Suppressor macrophage (primary cell): ENCODE measurements around the gene MAN1C1.

Experiments
- DNase-seq, 4 experiments: peaks; one replicate each; pipeline ENCODE4 v3.0.0-alpha.2; 2020 to 2022

MAN1C1 gene

DNA sequence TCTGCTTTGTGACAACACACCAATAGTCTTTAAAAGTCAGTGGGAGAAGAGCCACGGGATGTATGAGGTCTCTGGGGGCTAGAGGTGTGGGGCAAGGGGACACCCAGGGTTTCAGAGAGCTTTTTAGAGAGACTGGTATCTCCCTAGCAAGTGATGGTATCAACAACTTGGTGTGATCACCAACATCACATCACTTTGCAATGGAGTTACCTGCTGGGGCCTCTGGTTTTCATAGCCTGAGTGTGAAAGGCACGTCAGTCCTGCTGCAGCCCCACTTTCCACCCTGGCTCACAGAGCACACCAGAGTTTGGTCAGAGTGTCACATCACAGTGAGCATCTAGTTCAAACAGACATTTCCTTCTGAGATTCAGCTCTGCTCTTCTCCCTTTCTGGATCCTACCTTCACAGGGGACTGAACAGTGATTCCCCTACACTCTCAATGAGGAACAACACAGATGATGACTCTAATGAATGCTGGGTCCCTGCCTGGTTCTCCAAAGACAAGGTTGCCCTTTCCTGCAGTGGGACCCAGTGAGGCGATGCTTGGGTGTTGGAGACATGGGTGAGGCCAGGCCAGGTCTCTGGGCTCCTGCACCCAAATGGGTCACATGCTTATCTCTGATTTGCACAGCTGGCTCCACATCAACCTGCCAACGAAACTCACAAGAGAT lies 2.0 kb upstream of the MAN1C1 start:
- no peak for DNase-seq

DNA sequence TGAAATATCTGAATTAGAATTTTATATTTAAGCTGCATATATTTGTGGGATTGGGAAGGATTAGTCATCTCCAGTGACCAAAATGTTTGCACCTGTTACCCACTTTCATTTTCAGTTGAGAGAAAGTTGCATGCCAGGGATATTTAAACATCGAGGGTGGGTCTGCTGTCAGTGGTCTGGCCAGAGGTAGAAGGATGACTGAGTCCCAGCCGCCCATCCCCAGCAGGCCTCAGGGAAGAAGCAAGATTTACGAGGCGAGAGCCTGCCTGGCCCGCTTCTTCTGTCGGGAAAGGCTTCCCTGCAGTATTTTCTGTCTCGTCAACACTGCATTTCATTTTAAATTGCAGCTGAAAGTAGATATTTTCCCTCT lies 1.4 kb upstream of the MAN1C1 start:
- no peak for DNase-seq

DNA sequence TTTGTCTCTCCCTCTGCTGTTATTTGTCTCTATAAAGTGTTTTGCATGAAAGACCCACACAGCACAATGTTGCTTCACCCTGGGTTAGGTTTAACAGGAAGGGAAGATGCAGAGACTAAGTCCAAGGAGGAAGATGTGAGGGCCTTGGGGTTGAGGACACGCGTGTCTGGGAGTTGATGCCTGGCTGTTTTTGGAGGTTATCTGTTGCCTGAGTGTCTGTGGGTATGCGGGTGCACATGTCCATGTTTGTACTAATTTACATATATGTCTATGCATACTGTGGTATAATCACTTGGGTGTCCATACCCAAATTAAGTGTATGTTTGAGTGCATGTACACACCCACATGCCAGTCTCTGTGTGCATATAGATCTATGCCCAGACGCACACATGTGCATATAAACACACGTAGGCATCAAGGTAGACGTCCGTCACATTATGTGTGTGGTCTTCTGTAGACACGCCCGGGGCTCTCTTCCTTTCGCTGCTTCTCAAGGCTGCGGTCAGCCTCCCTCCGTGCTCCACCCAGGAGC lies 962 bp upstream of the MAN1C1 start:
- no peak for DNase-seq

DNA sequence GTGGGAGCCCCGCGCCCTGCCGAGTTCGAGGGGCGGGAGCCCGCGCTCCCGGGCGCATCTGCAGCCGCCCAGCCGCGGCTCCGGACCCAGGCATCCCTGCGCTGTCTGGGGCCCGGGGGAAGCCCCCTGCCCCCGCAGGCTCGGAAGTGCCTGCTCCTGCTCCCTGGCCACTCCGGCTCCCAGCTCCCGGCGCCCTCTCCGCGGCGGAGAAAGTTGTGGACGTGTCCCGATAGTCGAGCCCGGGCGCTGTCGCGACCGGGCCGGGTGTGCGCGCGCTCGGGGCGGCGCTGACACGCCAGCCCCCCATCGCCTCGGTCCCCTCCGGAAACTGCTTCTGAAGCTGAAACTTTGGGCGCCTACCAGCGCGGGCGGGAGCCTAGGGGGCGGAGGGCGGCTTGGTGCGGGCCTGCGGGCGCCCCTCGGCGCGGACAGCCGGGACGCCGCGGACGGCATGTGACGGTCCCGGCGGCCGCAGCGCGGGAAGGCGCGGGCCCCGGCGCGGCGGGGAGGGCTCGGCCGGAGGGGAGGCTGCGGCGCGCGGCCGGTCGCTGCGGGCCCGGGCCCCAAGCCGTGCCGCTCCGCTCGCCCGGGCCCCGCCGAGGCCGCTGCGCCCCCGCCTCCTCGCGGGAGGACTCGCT lies 515 bp downstream of the MAN1C1 start:
- DNase-seq: peak in 1 of 4 experiments; percentile 48

DNA sequence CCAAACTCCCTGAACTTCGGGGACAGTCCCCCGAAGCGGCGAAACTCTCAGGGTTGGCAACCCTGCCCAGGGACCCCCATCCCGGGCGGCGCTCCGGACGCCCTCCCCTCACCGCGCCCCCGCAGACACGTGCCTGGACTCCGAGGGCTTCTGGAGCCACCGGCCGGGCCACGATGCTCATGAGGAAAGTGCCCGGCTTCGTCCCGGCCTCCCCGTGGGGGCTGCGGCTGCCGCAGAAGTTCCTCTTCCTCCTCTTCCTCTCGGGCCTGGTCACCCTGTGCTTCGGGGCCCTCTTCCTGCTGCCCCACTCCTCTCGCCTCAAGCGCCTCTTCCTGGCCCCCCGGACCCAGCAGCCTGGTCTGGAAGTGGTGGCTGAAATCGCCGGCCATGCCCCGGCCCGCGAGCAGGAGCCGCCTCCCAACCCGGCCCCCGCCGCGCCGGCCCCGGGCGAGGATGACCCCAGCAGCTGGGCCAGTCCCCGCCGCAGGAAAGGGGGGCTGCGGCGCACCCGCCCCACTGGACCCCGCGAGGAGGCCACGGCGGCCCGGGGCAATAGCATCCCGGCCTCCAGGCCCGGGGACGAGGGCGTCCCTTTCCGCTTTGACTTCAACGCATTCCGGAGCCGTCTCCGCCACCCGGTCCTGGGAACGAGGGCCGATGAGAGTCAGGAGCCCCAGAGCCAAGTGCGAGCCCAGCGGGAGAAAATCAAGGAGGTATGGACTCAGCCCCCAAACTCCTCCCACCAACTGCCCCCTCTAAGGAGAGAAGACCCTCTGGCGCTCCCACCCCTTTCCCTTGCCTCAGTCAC lies 1.2 kb downstream of the MAN1C1 start:
- peak in 3 of 4 experiments; percentile 47 to 74 (median 65) for DNase-seq

DNA sequence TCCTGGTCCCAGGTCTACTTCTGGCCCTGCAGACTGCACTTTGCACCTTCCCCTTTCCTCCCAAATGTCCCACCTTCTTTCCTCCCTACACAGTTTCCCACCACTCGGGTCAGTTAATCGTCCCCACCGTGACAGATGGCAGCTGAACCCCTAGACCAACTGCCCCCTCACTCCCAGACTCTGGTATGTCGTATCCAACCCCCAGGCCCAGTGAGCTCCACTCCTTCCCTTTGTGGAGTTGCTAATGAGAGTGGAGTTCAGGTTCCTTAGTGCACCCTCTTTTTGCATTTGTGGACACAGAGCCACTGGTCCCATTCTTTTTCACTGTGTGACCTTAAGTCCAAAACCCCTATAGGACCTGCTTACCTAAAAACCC lies 1.8 kb downstream of the MAN1C1 start:
- no peak for DNase-seq

DNA sequence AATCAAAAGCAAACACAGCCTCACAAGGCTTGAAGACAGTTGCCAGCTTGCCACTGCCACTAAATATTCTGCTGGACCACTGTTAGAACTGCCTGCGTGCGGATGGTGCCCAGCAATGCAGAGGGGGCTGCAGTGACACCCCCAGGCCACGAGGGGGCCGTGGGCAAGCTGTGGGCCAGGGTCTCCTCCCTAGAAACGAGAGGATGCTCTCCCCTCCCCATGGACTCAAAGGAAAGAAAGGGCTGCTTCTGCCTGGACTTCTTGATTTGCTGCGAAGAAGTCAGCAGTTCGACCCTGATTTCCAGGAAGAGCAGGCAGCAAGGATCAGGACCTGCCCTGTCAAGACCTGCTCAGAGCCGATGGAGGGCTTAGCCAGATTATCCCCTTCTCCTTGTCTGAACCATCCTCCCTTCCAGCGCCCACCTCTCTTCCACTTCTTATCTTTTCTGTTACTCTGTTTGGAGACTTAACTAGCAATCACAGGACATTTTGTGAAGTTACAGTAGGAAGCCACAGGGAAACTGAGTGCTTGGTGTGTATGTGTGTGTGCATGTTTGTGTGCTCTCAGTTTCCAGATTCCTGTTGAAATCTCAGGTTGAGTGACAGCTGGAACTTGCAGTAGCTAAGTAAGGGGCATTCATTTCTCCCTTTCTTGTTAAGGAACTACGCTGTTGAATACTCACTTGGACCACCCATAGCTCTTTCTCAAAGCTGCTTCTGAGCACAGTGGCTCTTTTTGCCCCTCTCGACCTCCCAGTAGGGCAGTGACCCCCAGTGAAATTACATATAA lies 2.7 kb downstream of the MAN1C1 start:
- peak in 2 of 4 experiments; percentile 24 to 50 for DNase-seq

DNA sequence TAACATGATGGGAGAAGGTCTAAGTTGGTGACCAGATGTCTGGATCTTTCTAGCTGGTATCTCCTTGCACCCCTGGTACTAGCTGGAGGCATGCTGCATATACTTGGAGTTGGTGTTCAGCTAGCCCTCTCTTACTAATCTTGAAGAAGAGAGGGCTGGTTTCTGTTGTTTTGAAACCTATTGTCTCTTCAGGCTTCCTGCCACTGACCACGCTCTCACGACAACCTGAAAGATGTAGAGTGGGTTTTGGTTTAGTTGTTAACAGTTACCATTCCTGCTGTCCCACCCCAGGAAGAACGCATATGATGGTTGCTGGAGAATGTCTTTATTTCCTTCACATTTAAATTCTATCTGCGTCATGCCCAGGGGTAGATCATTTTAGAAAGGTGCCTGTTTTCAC lies 3.6 kb downstream of the MAN1C1 start:
- no peak for DNase-seq

DNA sequence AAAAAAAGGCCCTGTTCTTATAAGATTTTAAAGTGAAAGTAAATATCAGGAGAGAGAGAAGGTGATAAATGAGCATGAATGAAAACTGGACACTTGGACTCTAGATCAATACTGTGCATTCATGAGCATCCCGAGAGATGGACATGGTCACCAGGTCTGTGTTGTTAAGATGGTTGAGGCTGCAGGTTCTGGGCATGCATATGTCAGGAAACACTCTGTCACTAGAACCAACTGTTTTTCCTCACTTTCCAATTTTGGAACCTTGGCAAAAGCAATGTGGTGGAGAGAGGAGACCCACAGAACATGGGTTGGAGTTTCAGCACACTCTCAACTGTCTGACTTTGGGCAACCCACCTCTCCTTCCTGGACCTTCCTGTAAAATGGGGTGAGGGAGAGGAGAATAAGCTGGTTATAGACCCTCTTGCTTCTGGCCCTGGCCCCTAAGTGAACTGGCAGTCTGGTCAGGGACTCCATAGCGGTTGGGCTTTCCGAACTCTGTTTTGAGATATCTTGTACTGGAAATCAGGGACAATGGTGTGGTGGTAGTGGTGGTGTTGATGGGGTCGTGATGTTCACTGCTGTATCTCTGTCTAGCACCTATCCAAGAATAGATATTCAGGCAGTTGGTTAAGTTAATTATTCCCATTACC lies 4.2 kb downstream of the MAN1C1 start:
- no peak for DNase-seq

DNA sequence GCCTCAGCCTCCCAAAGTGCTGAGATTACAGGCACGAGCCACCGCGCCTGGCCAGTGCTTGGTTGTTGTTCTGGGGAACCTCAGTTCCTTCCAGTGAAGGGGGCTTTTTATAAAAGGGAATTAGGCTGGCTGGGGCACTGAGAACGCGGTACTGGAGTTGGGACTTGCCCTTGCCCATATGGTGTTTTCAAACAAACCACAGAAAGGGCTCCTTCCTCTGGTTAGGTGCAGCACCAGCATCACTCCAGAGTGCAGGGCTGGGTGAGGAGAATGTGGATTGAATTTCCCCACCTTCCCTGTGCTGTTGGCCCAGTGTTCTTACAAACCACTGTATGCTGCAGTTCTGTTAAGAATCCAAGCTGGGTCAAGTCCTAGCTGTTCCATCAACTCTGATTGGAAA lies 5.3 kb downstream of the MAN1C1 start:
- DNase-seq: no peak

DNA sequence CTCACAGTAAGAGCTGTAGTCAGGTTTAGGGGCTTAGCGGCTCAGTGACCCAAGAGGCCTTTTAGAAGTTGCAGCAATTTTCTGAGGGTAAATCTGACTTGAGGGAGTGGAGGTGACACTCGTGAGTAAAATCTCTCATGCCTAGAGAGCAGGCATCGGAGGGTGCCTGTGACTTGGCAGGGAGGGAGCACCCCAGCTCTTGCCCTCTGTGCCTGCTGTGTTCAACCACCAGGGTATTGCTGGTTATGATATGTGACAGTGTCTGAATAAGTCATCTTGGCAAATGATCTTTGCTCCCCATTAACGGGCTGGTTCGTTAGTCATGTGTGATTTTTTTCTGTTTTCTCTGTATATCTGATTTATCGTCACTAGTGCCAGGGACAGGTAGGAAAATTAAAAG lies 5.9 kb downstream of the MAN1C1 start:
- no peak for DNase-seq

DNA sequence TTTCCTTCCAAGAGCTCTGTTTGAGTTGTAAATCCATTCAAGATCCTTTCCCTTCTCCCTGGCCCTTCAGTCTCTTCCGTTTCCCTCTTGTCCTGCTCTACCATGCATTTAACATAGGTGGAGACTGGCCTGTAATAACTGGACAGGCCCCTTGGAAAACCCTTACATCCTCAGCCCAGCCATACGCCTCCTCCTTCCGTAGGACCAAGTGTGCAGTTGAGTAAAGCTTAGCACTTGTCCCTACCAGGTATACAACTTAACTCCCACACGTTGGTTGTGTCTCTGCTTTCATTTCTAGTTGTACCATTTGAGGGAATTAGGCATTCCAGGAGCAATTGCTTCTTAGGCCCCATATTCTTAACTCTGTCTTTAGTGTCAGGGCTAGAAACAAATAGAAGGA lies 6.4 kb downstream of the MAN1C1 start:
- DNase-seq: no peak

DNA sequence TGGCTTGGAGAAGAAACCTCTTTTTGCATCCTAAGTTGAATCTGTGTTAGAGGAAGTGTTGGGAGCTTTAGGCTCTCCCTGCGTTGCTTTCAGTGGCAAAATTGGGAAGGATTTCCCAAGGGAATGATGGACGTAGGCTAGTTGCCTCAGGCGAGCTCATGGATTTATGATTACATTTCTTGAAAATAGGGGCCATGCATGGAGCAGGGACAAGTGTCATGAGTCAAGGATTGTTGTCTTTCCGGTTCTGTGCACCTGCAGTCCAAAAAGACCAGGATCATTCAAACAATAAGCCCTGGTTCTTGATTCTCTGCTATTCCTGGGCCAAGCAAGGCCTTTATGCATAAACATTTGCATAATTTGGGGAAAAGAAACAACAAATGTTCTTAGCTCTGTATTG lies 7.1 kb downstream of the MAN1C1 start:
- DNase-seq: no peak

DNA sequence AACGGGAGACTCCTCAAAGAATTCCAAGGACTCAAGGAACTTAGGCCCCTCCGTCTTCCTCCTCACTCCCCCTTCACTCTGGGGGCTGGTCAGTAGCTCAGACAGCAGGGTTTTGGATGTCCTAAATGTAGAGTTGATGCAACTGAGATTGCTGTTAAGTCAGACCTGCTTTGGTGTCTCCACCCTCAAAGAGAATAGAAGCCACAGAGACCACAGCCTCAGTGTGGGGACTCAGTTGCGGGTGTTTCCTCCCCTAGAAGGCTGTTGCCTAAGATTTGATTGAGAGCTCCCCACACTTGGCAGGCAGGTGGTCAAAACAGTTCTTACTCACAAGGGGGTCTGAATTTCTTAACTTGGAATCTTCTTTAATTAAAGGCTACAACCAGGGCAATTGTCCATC lies 7.6 kb downstream of the MAN1C1 start:
- no peak for DNase-seq

DNA sequence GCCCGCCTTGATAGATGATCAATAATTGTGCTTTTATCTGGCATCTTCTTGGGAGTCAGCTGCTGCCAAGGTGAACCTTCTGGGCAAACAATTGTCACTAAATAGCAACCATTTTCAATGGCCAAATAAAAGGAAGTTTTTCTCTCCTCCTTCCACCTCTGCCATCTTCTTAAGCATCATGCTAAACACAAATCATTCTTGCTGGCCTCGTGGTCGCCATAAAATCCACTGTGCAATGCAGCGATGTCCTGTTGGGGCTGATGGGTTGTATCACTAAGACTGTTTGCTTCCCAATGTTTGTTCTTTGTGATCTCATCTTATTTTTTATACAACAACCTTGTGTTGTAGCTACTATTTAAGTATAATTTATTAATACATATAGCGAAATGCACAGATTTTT lies 8.0 kb downstream of the MAN1C1 start:
- DNase-seq: no peak

DNA sequence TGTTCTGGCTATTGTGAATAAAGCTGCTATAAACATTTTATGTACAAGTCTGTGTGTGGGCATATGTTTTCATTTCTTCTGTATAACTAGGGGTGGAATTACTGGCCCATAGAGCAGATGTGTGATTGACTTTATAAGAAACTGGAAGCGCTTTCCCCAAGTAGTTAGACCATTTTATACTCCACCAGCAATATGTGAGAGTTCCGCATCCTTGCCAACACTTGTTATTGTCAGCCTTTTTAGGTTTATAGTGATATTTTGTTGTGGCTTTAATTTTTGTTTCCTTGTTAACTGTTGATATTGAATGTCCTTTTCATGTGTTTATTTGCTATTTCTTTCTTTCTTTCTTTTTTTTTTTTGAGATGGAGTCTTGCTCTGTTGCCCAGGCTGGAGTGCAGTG lies 9.4 kb downstream of the MAN1C1 start:
- no peak for DNase-seq

DNA sequence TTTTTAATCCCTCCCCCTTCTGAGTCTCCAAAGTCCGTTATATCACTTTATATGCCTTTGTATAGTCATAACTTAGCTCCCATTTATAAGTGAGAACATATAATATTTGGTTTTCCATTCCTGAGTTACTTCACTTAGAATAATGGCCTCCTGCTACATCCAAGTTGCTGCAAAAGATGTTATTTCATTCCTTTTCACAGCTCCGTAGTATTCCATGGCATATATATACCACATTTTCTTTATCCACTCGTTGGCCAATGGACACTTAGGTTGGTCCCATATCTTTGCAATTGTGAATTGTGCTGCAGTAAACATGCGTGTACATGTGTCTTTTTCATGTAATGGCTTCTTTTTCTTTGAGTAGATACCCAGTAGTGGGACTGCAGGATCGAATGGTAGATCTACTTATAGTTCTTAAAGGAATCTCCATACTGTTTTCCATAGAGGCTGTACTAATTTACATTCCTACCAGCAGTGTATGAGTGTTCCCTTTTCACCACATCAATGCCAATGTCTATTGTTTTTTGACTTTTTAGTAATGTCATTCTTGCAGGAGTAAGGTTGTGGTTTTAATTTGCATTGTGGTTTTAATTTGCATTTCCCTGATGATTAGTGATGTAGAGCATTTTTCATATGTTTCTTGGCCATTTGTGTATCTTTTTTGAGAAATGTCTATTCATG lies 12.3 kb downstream of the MAN1C1 start:
- DNase-seq: no peak

DNA sequence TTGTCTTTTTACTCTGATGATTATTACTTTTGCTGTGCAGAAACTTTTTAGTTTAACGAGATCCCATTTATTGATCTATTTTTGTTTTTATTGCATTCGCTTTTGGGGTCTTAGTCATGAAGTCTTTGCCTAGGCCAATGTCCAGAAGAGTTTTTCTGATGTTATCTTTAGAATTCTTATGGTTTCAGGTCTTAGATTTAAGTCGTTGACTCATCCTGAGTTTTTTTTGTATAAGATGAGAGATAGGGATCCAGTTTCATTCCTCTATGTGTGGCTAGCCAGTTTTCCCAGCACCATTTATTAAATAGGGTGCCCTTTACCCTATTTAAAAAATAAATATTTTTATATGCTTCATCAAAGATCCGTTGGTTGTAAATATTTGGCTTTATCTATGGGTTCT lies 13.2 kb downstream of the MAN1C1 start:
- DNase-seq: no peak

DNA sequence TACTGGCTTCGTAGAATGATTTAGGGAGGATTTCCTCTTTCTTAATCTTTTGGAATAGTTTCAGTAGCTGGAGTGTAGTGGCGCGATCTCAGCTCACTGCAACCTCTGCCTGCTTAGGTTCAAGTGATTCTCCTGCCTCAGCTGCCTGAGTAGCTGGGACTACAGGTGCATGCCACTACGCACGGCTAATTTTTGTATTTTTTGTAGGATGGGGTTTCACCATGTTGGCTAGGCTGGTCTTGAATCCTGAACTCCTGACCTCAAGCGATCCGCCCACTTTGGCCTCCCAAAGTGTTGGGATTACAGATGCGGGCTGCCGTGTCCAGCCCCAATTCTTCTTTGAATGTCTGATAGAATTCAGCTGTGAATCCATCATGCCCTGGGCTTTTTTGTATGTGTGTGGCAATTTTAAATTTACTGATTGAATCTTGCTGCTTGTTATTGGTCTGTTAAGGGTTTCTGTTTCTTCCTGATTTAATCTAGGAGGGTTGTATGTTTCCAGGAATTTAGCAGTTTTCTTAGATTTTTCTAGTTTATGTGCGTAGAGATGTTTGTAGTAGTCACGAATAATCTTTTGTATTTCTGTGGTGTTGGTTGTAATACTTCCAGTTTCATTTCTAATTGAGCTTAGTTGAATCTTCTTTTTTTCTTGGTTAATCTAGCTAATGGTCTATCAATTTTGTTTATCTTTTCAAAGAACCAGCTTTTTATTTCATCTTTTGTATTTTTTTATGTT lies 15.3 kb downstream of the MAN1C1 start:
- no peak for DNase-seq

DNA sequence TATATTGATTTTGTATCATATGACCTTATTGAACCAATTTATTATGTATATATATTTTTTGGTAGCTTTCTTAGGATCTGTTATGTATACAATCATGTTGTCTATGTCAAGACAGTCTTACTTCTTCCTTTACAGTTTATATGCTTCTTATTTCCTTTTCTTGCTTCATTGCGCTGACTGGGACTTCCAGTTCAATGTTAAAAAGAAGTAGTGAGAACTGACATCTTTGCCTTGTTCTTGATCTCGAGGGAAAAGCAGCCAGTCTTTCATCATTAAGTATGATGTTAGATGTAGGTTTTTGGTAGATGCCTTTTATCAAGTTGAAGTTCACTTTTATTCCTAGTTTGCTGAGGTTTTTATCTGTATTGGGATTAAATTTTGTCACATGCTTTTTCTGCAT lies 17.5 kb downstream of the MAN1C1 start:
- DNase-seq: peak in 2 of 4 experiments; percentile 35 to 50

DNA sequence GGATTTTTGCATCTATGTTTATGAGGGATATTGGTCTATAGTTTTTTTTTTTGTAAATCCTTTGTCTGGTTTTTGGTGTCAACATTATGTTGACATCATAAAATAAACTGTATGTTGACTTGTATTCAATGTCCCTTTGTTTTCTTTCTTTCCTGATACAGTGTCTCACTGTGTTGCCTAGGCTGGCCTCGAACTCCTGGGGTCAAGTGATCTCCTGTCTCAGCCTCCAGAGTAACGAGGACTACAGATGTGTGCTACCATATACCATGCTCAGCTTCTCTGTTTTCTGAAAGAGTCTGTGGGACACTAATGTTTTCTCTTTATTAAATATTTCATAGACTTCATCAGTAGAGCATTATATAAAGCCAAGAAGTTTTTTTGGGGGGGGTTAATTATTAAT lies 18.3 kb downstream of the MAN1C1 start:
- DNase-seq: no peak
